DND-41 (cell line): ENCODE data around the gene USP9X.

Experiments
- CTCF ChIP-seq: IDR thresholded peaks from 2 replicates; pipeline ENCODE4 v1.5.1; 2012; ENCODE audit warnings: borderline replicate concordance, low read length, moderate library complexity, mild to moderate bottlenecking; ENCODE audit not compliant: poor library complexity, severe bottlenecking; ENCODE audit errors: extremely low read depth
- EZH2 ChIP-seq: IDR thresholded peaks from 3 replicates; pipeline ENCODE4 v1.6.1; 2012; ENCODE audit warnings: borderline replicate concordance, low read depth, mild to moderate bottlenecking, moderate library complexity, low read length, inconsistent platforms; ENCODE audit not compliant: severe bottlenecking

GRCh38 chrX:41142130-41142910 is 57.1 kb downstream of the USP9X start:
- TF ChIP-seq CTCF (no peak), EZH2 (no peak)
